K562 (cell line): ENCODE data around the gene DPP3. TPM values are rescaled to one million over a fixed set of nuclear protein-coding genes. Genes with fewer than 3 reads are reported as not detected.
A peak's percentile ranks its signal among the peaks of the same experiment; 100 is the strongest.

Source experiments
- CBFA2T3 ChIP-seq: fragments of 450-650 bp; IDR thresholded peaks from 2 replicates; pipeline ENCODE4 v1.6.1; 2017
- CBX3 ChIP-seq, 2 experiments: IDR thresholded peaks; 1 replicate in 1 of 2; 2 replicates in 1 of 2; pipeline ENCODE4 v1.6.1; 2012; ENCODE audit warnings: inconsistent platforms in 2 of 2, low read length in 2 of 2, borderline replicate concordance in 1 of 2, control low read depth in 1 of 2
- DIDO1 ChIP-seq: fragments of 450-650 bp; IDR thresholded peaks from 2 replicates; pipeline ENCODE4 v1.6.1; 2016; ENCODE audit warnings: low read depth, missing biosample characterization, missing genetic modification characterization
- EGR1 ChIP-seq: fragments of 450-650 bp; conservative IDR thresholded peaks from 2 replicates; pipeline ENCODE4 v1.6.1; 2017; ENCODE audit warnings: mild to moderate bottlenecking
- ELF2 ChIP-seq: fragments of 250-450 bp; sonication (Bioruptor Pico); IDR thresholded peaks from 2 replicates; pipeline ENCODE4 v1.5.0; 2021; ENCODE audit warnings: mild to moderate bottlenecking
- FOXM1 ChIP-seq, 2 experiments: fragments of 450-650 bp in 1 of 2; sonication (generic) in 1 of 2; formaldehyde crosslinking in 1 of 2; IDR thresholded peaks; 2 replicates each; pipeline versions ENCODE4 v1.6.1 to v1.9.0; 2017 to 2022; ENCODE audit warnings: low read depth in 2 of 2, mild to moderate bottlenecking in 2 of 2, missing genetic modification reagents in 1 of 2, moderate library complexity in 1 of 2
- HEY1 ChIP-seq: fragments of 250-450 bp; sonication (Bioruptor Pico); IDR thresholded peaks from 2 replicates; pipeline ENCODE4 v1.5.0; 2020; ENCODE audit warnings: mild to moderate bottlenecking, moderate library complexity, borderline replicate concordance
- MTA1 ChIP-seq: fragments of 450-650 bp; IDR thresholded peaks from 2 replicates; pipeline ENCODE4 v1.6.1; 2017; ENCODE audit warnings: borderline replicate concordance
- NELFE ChIP-seq: IDR thresholded peaks from 2 replicates; pipeline ENCODE4 v1.6.1; 2011; ENCODE audit warnings: mild to moderate bottlenecking; ENCODE audit not compliant: insufficient read depth, insufficient read length
- NFIC ChIP-seq: fragments of 450-650 bp; IDR thresholded peaks from 2 replicates; pipeline ENCODE4 v1.6.1; 2017; ENCODE audit warnings: mild to moderate bottlenecking, inconsistent platforms
- POLR2A ChIP-seq: fragments of 450-650 bp; conservative IDR thresholded peaks from 2 replicates; pipeline ENCODE4 v1.6.1; 2016
- ZFP30 ChIP-seq: fragments of 250-450 bp; sonication (Bioruptor Pico); IDR thresholded peaks from 2 replicates; pipeline ENCODE4 v1.8.0; 2022; ENCODE audit warnings: moderate library complexity, mild to moderate bottlenecking, inconsistent platforms, borderline replicate concordance
- ZNF431 ChIP-seq: sonication (generic); formaldehyde crosslinking; IDR thresholded peaks from 2 replicates; pipeline ENCODE4 v1.8.0; 2022; ENCODE audit warnings: mild to moderate bottlenecking, missing genetic modification reagents
- polyA plus RNA-seq, 8 experiments: library from polyadenylated mRNA; depleted of rRNA in 4 of 8; stranded (reverse) in 5 of 8; unstranded in 3 of 8; fragments of >200 nt; fragmentation: Nextera tagmentation in 2 of 8; fragmentation: Illumina TruSeq in 1 of 8; extraction: Ambion mirVana in 2 of 8; extraction: Trizol in 1 of 8; gene quantifications; 2 replicates each; pipeline versions ENCODE4 v1.2.1 to v1.2.3, GENCODE V29; 2011 to 2014; ENCODE audit warnings: inconsistent platforms in 1 of 8, missing spikeins in 1 of 8
- total RNA-seq, 7 experiments: library from RNA; depleted of rRNA in 6 of 7; stranded (reverse); fragments of >200 nt in 6 of 7; fragmentation: Illumina TruSeq in 2 of 7; extraction: Trizol in 2 of 7; gene quantifications; 2 replicates each; pipeline versions ENCODE4 v1.2.1 to v1.2.3, GENCODE V29; 2011 to 2021; ENCODE audit warnings: low replicate concordance in 1 of 7
- TF ChIP-seq, protein P1 (sequence below): sonication (generic); formaldehyde crosslinking; IDR thresholded peaks from 2 replicates; pipeline ENCODE4 v1.8.0; 2022; ENCODE audit warnings: mild to moderate bottlenecking, missing genetic modification reagents
- TF ChIP-seq, protein P2 (sequence below): sonication (generic); formaldehyde crosslinking; IDR thresholded peaks from 2 replicates; pipeline ENCODE4 v1.8.0; 2022; ENCODE audit warnings: mild to moderate bottlenecking, missing genetic modification reagents
- TF ChIP-seq, protein P3 (sequence below), 2 experiments: IDR thresholded peaks; 2 replicates each; pipeline ENCODE4 v1.6.1; 2012; ENCODE audit warnings: improper control_type of control experiment in 2 of 2, low read depth in 2 of 2, low read length in 2 of 2, borderline replicate concordance in 1 of 2

The DPP3 gene
- total and polyA plus RNA-seq, 9 of the 15 experiments (the other 6 are each of a cell fraction or from before 2014, with no cell fraction given), result 3.7 to 69.2 (median 43.3) TPM

DNA sequence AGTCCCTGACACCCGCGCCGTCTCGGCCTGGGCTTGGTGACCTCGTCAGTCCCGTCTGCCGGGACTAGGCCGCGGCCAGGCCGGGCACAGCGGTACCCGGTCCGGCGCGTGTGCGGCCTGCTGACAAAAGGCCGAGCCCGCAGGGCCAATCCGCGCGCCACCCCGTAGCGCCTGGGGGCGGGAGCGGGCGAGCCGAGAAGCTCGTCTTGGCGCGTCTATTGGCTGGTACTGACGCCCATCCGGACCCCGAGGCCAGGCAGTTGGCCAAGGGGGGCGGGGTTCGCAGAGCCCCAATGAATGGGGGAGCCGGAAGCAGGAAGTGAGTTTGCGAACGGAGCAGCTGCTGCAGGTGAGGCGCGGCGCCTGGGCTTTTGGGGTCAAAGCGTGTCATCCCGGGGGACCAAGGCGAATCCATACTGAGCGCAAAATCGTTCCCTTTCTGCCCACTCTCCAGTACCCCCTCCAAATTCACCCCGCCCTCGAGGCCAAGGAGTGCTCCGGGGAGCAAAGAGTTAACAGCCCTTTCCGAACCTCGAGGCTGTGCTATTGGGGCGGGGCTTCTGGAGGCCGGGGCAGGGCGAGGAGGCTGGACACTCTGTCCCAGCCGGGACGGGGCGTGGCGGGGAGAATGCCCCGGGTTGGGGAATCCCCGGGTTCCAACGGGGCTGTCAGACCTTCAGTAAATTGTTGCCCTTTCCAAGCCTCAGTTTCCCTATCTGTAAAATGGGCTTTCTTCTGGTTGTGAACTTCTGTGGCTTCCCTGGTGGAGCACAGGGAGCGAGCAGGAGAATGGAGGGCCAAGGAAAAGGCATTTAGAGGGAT, at the start of gene DPP3 (continued):
- TF ChIP-seq, protein P1, sequence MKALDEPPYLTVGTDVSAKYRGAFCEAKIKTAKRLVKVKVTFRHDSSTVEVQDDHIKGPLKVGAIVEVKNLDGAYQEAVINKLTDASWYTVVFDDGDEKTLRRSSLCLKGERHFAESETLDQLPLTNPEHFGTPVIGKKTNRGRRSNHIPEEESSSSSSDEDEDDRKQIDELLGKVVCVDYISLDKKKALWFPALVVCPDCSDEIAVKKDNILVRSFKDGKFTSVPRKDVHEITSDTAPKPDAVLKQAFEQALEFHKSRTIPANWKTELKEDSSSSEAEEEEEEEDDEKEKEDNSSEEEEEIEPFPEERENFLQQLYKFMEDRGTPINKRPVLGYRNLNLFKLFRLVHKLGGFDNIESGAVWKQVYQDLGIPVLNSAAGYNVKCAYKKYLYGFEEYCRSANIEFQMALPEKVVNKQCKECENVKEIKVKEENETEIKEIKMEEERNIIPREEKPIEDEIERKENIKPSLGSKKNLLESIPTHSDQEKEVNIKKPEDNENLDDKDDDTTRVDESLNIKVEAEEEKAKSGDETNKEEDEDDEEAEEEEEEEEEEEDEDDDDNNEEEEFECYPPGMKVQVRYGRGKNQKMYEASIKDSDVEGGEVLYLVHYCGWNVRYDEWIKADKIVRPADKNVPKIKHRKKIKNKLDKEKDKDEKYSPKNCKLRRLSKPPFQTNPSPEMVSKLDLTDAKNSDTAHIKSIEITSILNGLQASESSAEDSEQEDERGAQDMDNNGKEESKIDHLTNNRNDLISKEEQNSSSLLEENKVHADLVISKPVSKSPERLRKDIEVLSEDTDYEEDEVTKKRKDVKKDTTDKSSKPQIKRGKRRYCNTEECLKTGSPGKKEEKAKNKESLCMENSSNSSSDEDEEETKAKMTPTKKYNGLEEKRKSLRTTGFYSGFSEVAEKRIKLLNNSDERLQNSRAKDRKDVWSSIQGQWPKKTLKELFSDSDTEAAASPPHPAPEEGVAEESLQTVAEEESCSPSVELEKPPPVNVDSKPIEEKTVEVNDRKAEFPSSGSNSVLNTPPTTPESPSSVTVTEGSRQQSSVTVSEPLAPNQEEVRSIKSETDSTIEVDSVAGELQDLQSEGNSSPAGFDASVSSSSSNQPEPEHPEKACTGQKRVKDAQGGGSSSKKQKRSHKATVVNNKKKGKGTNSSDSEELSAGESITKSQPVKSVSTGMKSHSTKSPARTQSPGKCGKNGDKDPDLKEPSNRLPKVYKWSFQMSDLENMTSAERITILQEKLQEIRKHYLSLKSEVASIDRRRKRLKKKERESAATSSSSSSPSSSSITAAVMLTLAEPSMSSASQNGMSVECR (CRISPR knock-in tag), result peak; percentile 82
- TF ChIP-seq, protein P2, sequence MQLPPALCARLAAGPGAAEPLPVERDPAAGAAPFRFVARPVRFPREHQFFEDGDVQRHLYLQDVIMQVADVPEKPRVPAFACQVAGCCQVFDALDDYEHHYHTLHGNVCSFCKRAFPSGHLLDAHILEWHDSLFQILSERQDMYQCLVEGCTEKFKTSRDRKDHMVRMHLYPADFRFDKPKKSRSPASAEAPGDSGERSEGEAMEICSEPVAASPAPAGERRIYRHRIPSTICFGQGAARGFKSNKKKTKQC (CRISPR knock-in tag), result 0 out of 2 replicates have a peak, but pooled peaks have one; percentile 24
- TF ChIP-seq MTA1, result 0 out of 2 replicates have a peak, but pooled peaks have one; percentile 21
- peak; percentile 97 for TF ChIP-seq ELF2 (CRISPR knock-in tag)
- no peak for TF ChIP-seq DIDO1 (tag)
- peak; percentile 94 for TF ChIP-seq POLR2A
- TF ChIP-seq EGR1, result no peak; the same call in 1 of the 2 replicates
- no peak for TF ChIP-seq CBFA2T3
- peak; percentile 82 for TF ChIP-seq FOXM1 (IDR thresholded peaks at IDR 0.05; ENCODE audit: low read depth)
- TF ChIP-seq FOXM1 (CRISPR knock-in tag; IDR thresholded peaks at IDR 0.05; ENCODE audit: low read depth), result no peak; the same call in 1 of the 2 replicates
- peak; percentile 89 for TF ChIP-seq NFIC
- no peak for TF ChIP-seq HEY1 (CRISPR knock-in tag)
- no peak for TF ChIP-seq NELFE
- TF ChIP-seq ZNF431 (CRISPR knock-in tag), result no peak
- TF ChIP-seq ZFP30 (CRISPR knock-in tag), result no peak
- peak in 1 of 2 experiments; percentile 65; a peak in 1 of 3 replicates for TF ChIP-seq CBX3 (IDR thresholded peaks at IDR 0.05; ENCODE audit: borderline replicate concordance in 1 of 2, low read length in 2 of 2)
- TF ChIP-seq, protein P3, sequence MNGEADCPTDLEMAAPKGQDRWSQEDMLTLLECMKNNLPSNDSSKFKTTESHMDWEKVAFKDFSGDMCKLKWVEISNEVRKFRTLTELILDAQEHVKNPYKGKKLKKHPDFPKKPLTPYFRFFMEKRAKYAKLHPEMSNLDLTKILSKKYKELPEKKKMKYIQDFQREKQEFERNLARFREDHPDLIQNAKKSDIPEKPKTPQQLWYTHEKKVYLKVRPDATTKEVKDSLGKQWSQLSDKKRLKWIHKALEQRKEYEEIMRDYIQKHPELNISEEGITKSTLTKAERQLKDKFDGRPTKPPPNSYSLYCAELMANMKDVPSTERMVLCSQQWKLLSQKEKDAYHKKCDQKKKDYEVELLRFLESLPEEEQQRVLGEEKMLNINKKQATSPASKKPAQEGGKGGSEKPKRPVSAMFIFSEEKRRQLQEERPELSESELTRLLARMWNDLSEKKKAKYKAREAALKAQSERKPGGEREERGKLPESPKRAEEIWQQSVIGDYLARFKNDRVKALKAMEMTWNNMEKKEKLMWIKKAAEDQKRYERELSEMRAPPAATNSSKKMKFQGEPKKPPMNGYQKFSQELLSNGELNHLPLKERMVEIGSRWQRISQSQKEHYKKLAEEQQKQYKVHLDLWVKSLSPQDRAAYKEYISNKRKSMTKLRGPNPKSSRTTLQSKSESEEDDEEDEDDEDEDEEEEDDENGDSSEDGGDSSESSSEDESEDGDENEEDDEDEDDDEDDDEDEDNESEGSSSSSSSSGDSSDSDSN (IDR thresholded peaks at IDR 0.05; ENCODE audit: borderline replicate concordance in 1 of 2, low read depth in 2 of 2, low read length in 2 of 2), result peak; percentile 65 to 73; a peak in 2 of 4 replicates
